Upper lobe of left lung (tissue), 6 donors: Measurements from ENCODE around the gene SERPINB13. TPM values are rescaled to one million over a fixed set of nuclear protein-coding genes. Genes with fewer than 3 reads are reported as not detected.

Source experiments
- ATAC-seq, 2 donors: fragments of 200-7000 bp; cut with Tn5 transposase; one replicate each; pipeline ENCODE4 v1.9.1; 2022; ENCODE audit warnings: mild to moderate bottlenecking in 2 of 2, moderate library complexity in 2 of 2; ENCODE audit not compliant: low FRiP score in 2 of 2
- DNase-seq, 2 donors: peaks; one replicate each; pipeline ENCODE4 v3.0.0-alpha.2; 2019 to 2020
- H3K27ac ChIP-seq, 4 donors: fragments of 200-600 bp; sonication (generic); one replicate each; pipeline ENCODE4 v1.5.1; 2016 to 2019
- H3K27me3 ChIP-seq, 4 donors: fragments of 200-600 bp; sonication (generic); one replicate each; pipeline ENCODE4 v1.5.1; 2017 to 2019
- H3K36me3 ChIP-seq, 4 donors: fragments of 200-600 bp; sonication (generic); one replicate each; pipeline ENCODE4 v1.5.1; 2016 to 2019
- H3K4me1 ChIP-seq, 4 donors: fragments of 200-600 bp; sonication (generic); one replicate each; pipeline ENCODE4 v1.5.1; 2018 to 2019
- H3K4me3 ChIP-seq, 4 donors: fragments of 200-600 bp; sonication (generic); one replicate each; pipeline ENCODE4 v1.5.1; 2017 to 2019; ENCODE audit warnings: mild to moderate bottlenecking in 2 of 4, moderate library complexity in 1 of 4
- H3K9me3 ChIP-seq, 4 donors: fragments of 200-600 bp; sonication (generic); one replicate each; pipeline ENCODE4 v1.5.1; 2018 to 2019
- CTCF ChIP-seq, 6 experiments: fragments of 450-650 bp in 4 of 6; fragments of 200-600 bp in 2 of 6; sonication (generic) in 2 of 6; IDR thresholded peaks; one replicate each; pipeline ENCODE4 v1.5.1; 2016 to 2019; ENCODE audit warnings: antibody characterized with exemption in 6 of 6
- EP300 ChIP-seq, 4 donors: sonication (generic); formaldehyde crosslinking; IDR thresholded peaks; one replicate each; pipeline ENCODE4 v1.5.1; 2017; ENCODE audit warnings: antibody characterized with exemption in 4 of 4, control low read depth in 2 of 4
- POLR2A ChIP-seq, 4 donors: fragments of 450-650 bp; IDR thresholded peaks; one replicate each; pipeline ENCODE4 v1.5.1; 2016 to 2017; ENCODE audit warnings: antibody characterized with exemption in 4 of 4, mild to moderate bottlenecking in 2 of 4
- POLR2AphosphoS5 ChIP-seq, 2 donors: sonication (generic); formaldehyde crosslinking; IDR thresholded peaks; one replicate each; pipeline ENCODE4 v1.5.1; 2017; ENCODE audit warnings: antibody characterized with exemption in 2 of 2
- WGBS, 2 donors: methylation state at CpG; one replicate each; pipeline ENCODE4 v1.1.5; 2017 to 2018; 5-methylcytosine and 5-hydroxymethylcytosine counted together
- total RNA-seq, 6 donors: library from RNA; depleted of rRNA in 4 of 6; stranded (reverse); fragments of >200 nt in 4 of 6; gene quantifications; one replicate each; pipeline versions ENCODE4 v1.1.0 to v1.2.1, GENCODE V29; 2016 to 2021
- donor health status: DM: no; HTN: no; CAD: no; lungs with moderate emphysema.
- donor health status: DM: no; HTN: yes; CAD: no; lungs with severe emphysema.

The SERPINB13 gene
- total RNA-seq, 6 donors from 2014 or later: 3.9 TPM; not detected in 5

GRCh38 chr18:63567276-63567675 is 19.9 kb upstream of the SERPINB13 start:
- ATAC-seq (no peak), DNase-seq (no peak)
- no peaks in the 10 kb centered on the region for H3K36me3 ChIP-seq
- no peak overlapping the region for H3K4me3 ChIP-seq
- H3K27me3 ChIP-seq: no peaks in the 10 kb centered on the region
- no peaks in the 10 kb centered on the region for H3K9me3 ChIP-seq
- no peak overlapping the region for H3K27ac ChIP-seq
- TF ChIP-seq POLR2AphosphoS5 (IDR thresholded peaks at IDR 0.05): no peak
- no peak for TF ChIP-seq POLR2A (IDR thresholded peaks at IDR 0.05)
- TF ChIP-seq CTCF (IDR thresholded peaks at IDR 0.05): no peak
- TF ChIP-seq EP300 (IDR thresholded peaks at IDR 0.05): no peak
- no peaks in the 10 kb centered on the region for H3K4me1 ChIP-seq
- WGBS, 2 donors: 75 to 83% methylated on average over 5 of the region's 5 CpGs

- Histone ChIP-seq H3K9me3 (no peaks in the 10 kb centered on the region), H3K36me3 (no peaks in the 10 kb centered on the region), H3K4me1 (no peaks in the 10 kb centered on the region), H3K27me3 (no peaks in the 10 kb centered on the region), H3K27ac (no peak overlapping the region), H3K4me3 (no peak overlapping the region)
- DNase-seq: peak in 1 of 2 donors; percentile 22
- no peak for ATAC-seq
- TF ChIP-seq POLR2A (IDR thresholded peaks at IDR 0.05) (no peak), EP300 (IDR thresholded peaks at IDR 0.05) (no peak), POLR2AphosphoS5 (IDR thresholded peaks at IDR 0.05) (no peak), CTCF (IDR thresholded peaks at IDR 0.05) (no peak)
- WGBS, 2 donors: 76 to 83% methylated on average over 9 of the region's 9 CpGs
These were observed 19.3 kb upstream of the SERPINB13 start for GRCh38 chr18:63567825-63568224.

- Histone ChIP-seq H3K36me3 (no peaks in the 10 kb centered on the region), H3K4me3 (no peak overlapping the region), H3K27me3 (no peaks in the 10 kb centered on the region), H3K4me1 (no peaks in the 10 kb centered on the region), H3K9me3 (no peaks in the 10 kb centered on the region), H3K27ac (no peak overlapping the region)
- 65 to 69% methylated on average over 6 of the region's 6 CpGs for WGBS, 2 donors
- ATAC-seq (no peak), DNase-seq (no peak)
- no peak for TF ChIP-seq POLR2A (IDR thresholded peaks at IDR 0.05)
- TF ChIP-seq POLR2AphosphoS5 (IDR thresholded peaks at IDR 0.05): no peak
- no peak for TF ChIP-seq EP300 (IDR thresholded peaks at IDR 0.05)
- TF ChIP-seq CTCF (IDR thresholded peaks at IDR 0.05): no peak
These were observed 16.4 kb upstream of the SERPINB13 start for GRCh38 chr18:63570721-63571120.

- ATAC-seq: no peak
- Histone ChIP-seq H3K9me3 (no peaks in the 10 kb centered on the region), H3K36me3 (no peaks in the 10 kb centered on the region), H3K27ac (no peak overlapping the region), H3K4me1 (no peaks in the 10 kb centered on the region), H3K4me3 (no peak overlapping the region), H3K27me3 (no peaks in the 10 kb centered on the region)
- DNase-seq: no peak
- TF ChIP-seq CTCF (IDR thresholded peaks at IDR 0.05): no peak
- no peak for TF ChIP-seq POLR2A (IDR thresholded peaks at IDR 0.05)
- TF ChIP-seq POLR2AphosphoS5 (IDR thresholded peaks at IDR 0.05): no peak
- TF ChIP-seq EP300 (IDR thresholded peaks at IDR 0.05): no peak
These were observed 11.5 kb upstream of the SERPINB13 start for GRCh38 chr18:63575681-63576080.

- no peaks in the 10 kb centered on the region for H3K27me3 ChIP-seq
- TF ChIP-seq POLR2AphosphoS5 (IDR thresholded peaks at IDR 0.05): no peak
- no peak for TF ChIP-seq POLR2A (IDR thresholded peaks at IDR 0.05)
- TF ChIP-seq EP300 (IDR thresholded peaks at IDR 0.05): no peak
- TF ChIP-seq CTCF (IDR thresholded peaks at IDR 0.05): peak; percentile 32 to 74 (median 61)
- H3K9me3 ChIP-seq: no peaks in the 10 kb centered on the region
- DNase-seq (no peak), ATAC-seq (peak in 1 of 2 donors; percentile 69)
- H3K4me1 ChIP-seq: no peaks in the 10 kb centered on the region
- no peak overlapping the region for H3K27ac ChIP-seq
- WGBS, 2 donors: 10 to 14% methylated on average over 5 of the region's 5 CpGs
- H3K36me3 ChIP-seq: no peaks in the 10 kb centered on the region
- H3K4me3 ChIP-seq: no peak overlapping the region
These were observed 8.7 kb upstream of the SERPINB13 start for GRCh38 chr18:63578357-63578958.
